ENCODE data around the gene NPRL2. TPM values are rescaled to one million over a fixed set of nuclear protein-coding genes. Genes with fewer than 3 reads are reported as not detected.

The NPRL2 gene
- total RNA-seq, 1 donor = 19.7 TPM

- TF ChIP-seq, protein P1, sequence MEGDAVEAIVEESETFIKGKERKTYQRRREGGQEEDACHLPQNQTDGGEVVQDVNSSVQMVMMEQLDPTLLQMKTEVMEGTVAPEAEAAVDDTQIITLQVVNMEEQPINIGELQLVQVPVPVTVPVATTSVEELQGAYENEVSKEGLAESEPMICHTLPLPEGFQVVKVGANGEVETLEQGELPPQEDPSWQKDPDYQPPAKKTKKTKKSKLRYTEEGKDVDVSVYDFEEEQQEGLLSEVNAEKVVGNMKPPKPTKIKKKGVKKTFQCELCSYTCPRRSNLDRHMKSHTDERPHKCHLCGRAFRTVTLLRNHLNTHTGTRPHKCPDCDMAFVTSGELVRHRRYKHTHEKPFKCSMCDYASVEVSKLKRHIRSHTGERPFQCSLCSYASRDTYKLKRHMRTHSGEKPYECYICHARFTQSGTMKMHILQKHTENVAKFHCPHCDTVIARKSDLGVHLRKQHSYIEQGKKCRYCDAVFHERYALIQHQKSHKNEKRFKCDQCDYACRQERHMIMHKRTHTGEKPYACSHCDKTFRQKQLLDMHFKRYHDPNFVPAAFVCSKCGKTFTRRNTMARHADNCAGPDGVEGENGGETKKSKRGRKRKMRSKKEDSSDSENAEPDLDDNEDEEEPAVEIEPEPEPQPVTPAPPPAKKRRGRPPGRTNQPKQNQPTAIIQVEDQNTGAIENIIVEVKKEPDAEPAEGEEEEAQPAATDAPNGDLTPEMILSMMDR (IDR thresholded peaks at IDR 0.05; ENCODE audit: insufficient read depth, low read length) = no peak
- H3K4me3 ChIP-seq (ENCODE audit: low read depth, low read length) = no peak overlapping the region
- no peak for DNase-seq (ENCODE audit: low read depth)
Measured at GRCh38 chr3:50373146-50374051, 22.8 kb upstream of the NPRL2 start.

GRCh38 chr3:50372349-50372748 is 21.8 kb upstream of the NPRL2 start:
- DNase-seq (ENCODE audit: low read depth) = no peak
- TF ChIP-seq, protein P1 (IDR thresholded peaks at IDR 0.05; ENCODE audit: insufficient read depth, low read length) = no peak
- no peak overlapping the region for H3K4me3 ChIP-seq (ENCODE audit: low read depth, low read length)

DNA sequence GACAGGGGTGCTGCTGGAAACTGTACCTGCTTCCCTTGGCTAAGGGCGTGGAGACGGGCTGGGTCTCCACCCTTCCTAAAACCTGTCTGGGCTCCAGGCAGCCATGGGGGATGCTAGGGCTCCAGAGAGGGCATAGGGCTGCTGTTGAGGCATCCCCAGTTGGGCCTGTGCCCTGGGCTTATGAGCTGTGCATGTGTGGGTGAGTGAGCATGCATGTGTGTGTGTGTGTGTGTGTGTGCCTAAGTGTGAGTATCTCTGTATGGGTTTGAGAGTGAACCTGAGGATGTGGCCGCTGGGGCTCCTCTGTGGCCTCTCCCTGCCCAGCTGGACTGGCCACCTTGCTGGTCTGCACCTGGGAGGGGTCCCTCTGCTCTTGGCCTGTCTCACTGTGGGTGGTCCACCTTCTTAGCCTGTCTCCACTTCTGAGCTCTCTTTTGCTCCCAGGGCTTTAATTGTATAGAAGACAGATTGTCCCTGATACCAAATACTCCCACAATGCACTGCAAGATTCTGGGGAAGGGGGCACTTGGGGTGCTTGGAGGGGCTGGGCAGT is 20.6 kb upstream of the NPRL2 start:
- peak; percentile 28 for DNase-seq (ENCODE audit: low read depth)
- H3K4me3 ChIP-seq (ENCODE audit: low read depth, low read length) = no peak overlapping the region
- TF ChIP-seq, protein P1 (IDR thresholded peaks at IDR 0.05; ENCODE audit: insufficient read depth, low read length) = no peak

DNA sequence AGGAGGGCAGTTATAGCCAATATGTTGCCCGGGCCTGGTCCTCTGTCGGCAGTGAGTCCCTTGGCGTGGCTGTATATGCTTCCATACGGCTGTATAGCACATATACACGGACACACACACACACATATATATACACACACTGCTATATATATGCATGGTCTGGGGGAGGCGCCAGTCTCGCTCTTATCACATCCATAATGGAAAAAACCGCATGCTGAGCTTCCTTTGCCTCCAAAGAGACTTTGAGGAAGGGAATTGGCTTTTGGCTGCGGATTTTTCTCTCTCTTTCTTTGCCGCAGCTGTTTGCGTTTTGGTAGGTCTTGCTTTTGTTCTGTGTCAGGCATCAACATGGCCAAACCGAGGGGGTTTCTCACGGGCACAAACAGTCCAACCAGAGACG is 20.0 kb upstream of the NPRL2 start:
- no peak for DNase-seq (ENCODE audit: low read depth)
- H3K4me3 ChIP-seq (ENCODE audit: low read depth, low read length) = no peak overlapping the region
- TF ChIP-seq, protein P1 (IDR thresholded peaks at IDR 0.05; ENCODE audit: insufficient read depth, low read length) = no peak

DNA sequence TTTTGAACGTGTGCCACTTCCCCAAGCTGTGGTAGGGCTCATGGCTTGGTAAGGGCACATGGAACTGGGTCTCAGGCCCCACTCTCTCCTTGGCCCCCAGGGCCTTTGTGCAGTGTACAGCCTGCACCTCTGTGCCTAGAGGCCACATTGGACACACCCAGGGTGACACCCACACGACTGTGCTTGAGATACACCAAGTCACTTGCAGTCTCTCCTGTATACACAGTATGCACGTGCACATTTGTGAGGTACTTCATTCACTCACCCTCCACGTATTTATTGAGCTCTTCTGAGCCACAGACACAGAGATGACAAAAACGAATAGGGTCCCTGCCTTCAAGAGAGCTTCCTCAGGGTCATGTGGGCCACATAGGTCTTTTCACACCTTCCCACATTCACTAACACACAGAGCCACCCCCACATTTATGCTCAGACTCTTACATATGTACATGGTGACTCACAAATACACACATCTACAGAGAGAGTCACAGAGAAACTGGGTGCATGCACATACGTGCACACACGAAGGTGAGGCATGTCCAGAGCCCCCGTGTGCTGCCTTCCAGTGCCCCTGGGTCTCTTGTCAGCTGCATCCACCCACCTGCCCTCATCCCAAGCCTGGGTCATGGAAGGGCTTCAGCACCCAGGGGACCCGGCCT is 18.6 kb upstream of the NPRL2 start:
- TF ChIP-seq, protein P1 (IDR thresholded peaks at IDR 0.05; ENCODE audit: insufficient read depth, low read length) = no peak
- H3K4me3 ChIP-seq (ENCODE audit: low read depth, low read length) = no peak overlapping the region
- no peak for DNase-seq (ENCODE audit: low read depth)

- H3K4me3 ChIP-seq (ENCODE audit: low read depth, low read length) = no peak overlapping the region
- TF ChIP-seq, protein P1 (IDR thresholded peaks at IDR 0.05; ENCODE audit: insufficient read depth, low read length) = no peak
- DNase-seq (ENCODE audit: low read depth) = no peak
Measured at GRCh38 chr3:50365842-50366220, 15.3 kb upstream of the NPRL2 start.

Data from fibroblast of the aortic adventitia (primary cell).